ENCODE measurements around the gene FOXJ3.

- TF ChIP-seq CTCF (IDR thresholded peaks at IDR 0.05; ENCODE audit: low read depth, low read length, missing input control) (no peak), TAF1 (conservative IDR thresholded peaks at IDR 0.05) (no peak), YY1 (IDR thresholded peaks at IDR 0.05) (no peak)
- TF ChIP-seq, protein P1, sequence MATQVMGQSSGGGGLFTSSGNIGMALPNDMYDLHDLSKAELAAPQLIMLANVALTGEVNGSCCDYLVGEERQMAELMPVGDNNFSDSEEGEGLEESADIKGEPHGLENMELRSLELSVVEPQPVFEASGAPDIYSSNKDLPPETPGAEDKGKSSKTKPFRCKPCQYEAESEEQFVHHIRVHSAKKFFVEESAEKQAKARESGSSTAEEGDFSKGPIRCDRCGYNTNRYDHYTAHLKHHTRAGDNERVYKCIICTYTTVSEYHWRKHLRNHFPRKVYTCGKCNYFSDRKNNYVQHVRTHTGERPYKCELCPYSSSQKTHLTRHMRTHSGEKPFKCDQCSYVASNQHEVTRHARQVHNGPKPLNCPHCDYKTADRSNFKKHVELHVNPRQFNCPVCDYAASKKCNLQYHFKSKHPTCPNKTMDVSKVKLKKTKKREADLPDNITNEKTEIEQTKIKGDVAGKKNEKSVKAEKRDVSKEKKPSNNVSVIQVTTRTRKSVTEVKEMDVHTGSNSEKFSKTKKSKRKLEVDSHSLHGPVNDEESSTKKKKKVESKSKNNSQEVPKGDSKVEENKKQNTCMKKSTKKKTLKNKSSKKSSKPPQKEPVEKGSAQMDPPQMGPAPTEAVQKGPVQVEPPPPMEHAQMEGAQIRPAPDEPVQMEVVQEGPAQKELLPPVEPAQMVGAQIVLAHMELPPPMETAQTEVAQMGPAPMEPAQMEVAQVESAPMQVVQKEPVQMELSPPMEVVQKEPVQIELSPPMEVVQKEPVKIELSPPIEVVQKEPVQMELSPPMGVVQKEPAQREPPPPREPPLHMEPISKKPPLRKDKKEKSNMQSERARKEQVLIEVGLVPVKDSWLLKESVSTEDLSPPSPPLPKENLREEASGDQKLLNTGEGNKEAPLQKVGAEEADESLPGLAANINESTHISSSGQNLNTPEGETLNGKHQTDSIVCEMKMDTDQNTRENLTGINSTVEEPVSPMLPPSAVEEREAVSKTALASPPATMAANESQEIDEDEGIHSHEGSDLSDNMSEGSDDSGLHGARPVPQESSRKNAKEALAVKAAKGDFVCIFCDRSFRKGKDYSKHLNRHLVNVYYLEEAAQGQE (IDR thresholded peaks at IDR 0.05), result no peak
- TF ChIP-seq, protein P2, sequence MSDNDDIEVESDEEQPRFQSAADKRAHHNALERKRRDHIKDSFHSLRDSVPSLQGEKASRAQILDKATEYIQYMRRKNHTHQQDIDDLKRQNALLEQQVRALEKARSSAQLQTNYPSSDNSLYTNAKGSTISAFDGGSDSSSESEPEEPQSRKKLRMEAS (IDR thresholded peaks at IDR 0.05), result no peak
Measured at GRCh38 chr1:42183957-42184268, 151.1 kb downstream of the FOXJ3 start.
